GM19324 (cell line): ENCODE measurements around the gene GLT8D2.

Experiments used
- ATAC-seq: cut with Tn5 transposase; IDR thresholded peaks from one replicate; pipeline ENCODE4 v1.9.1; 2021; ENCODE audit warnings: mild to moderate bottlenecking, moderate library complexity; ENCODE audit not compliant: unreplicated experiment, low FRiP score

Gene GLT8D2

GRCh38 chr12:103956509-103957027 is 93.4 kb downstream of the GLT8D2 start:
- peak; percentile 45 for ATAC-seq

GRCh38 chr12:103955811-103956508 is 94.0 kb downstream of the GLT8D2 start:
- ATAC-seq = no peak

- no peak for ATAC-seq
Observed at GRCh38 chr12:103952497-103952896, 97.5 kb downstream of the GLT8D2 start.

DNA sequence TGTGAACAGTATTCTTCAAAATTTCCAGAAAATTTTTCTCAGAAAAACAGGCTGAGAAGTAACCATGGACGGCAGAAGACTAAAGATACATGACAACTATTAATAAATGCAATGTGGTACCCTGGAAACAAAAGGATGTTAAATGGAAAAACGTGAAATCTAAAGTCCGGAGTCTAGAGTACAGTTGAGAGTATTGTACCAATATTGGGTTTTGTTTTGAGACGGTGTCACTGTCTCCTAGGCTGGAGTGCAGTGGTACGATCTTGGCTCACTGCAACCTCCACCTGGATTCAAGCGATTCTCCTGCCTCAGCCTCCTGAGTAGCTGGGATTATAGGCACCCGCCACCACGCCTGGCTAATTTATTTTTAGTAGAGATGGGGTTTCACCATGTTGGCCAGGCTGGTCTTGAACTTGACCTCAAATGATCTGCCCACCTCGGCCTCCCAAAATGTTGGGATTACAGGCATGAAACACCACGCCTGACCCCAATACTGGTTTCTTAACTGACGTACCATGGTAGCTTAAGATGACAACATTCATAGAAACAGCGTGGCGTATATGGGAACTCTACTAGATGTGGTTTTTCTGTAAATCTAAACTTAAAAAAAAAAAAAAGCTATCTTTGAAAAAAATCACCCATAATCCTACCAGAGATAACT is 101.1 kb downstream of the GLT8D2 start:
- ATAC-seq = no peak

- ATAC-seq = no peak
Observed at GRCh38 chr12:103947871-103948555, 102.0 kb downstream of the GLT8D2 start.

- ATAC-seq = no peak
Observed at GRCh38 chr12:103944964-103945363, 105.0 kb downstream of the GLT8D2 start.
